ENCODE measurements around the gene PDLIM7.

GRCh38 chr5:177535125-177535524 is 37.7 kb upstream of the PDLIM7 start:
- TF ChIP-seq CTCF (IDR thresholded peaks at IDR 0.05) (no peak), POLR2A (IDR thresholded peaks at IDR 0.05) (no peak)
